Mucosa of stomach (tissue), 1 donor: ENCODE measurements around the gene XYLT1.

Experiments used
- H3K27me3 ChIP-seq: one replicate; pipeline ENCODE4 v1.7.0; 2013; ENCODE audit warnings: mild to moderate bottlenecking, low read length; ENCODE audit not compliant: control insufficient read depth, insufficient read depth
- H3K36me3 ChIP-seq: one replicate; pipeline ENCODE4 v1.7.0; 2013; ENCODE audit warnings: low read length; ENCODE audit not compliant: control insufficient read depth, insufficient read depth
- H3K4me1 ChIP-seq: one replicate; pipeline ENCODE4 v1.7.0; 2013; ENCODE audit warnings: mild to moderate bottlenecking, low read length; ENCODE audit not compliant: control insufficient read depth, insufficient read depth
- H3K4me3 ChIP-seq: one replicate; pipeline ENCODE4 v1.7.0; 2013; ENCODE audit warnings: low read length
- H3K9ac ChIP-seq: one replicate; pipeline ENCODE4 v1.7.0; 2013; ENCODE audit warnings: mild to moderate bottlenecking, low read length, moderate library complexity
- H3K9me3 ChIP-seq: one replicate; pipeline ENCODE4 v1.7.0; 2013; ENCODE audit warnings: mild to moderate bottlenecking, low read length, moderate library complexity; ENCODE audit not compliant: control insufficient read depth
- donor health status: Pancreatic carcinoma.

XYLT1 gene

DNA sequence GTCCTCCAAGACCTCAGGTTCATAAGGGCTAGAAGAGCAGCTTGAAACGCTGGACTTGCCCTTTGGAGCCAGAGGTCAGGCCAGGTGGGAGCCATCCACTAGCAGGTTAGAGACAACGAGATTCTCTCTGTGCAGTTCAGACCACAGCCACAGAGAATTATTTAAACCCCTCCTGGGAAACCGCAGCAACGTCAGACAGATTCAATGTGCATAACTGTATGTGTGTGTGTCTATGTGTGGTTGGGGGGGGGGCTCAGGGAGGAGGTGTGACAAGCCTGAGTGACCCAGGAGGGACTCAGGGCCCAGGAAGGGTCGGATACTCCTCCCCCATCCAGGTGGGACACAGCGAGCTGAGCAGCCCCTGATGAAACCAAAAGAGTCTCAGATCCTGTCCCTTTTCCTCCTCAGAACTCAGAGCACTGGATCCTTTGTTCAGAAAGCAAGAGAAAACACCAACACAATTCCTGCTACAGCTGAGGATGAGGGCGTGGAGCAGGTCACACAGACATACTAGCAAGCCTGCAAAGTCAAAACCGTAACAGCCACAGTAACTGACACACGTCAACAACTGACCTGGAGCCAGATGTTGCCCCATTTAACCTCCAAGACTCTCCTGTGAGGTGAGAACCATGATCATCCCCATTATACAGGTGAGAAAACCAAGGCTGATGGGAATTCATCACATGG is 66.8 kb downstream of the XYLT1 start:
- Histone ChIP-seq H3K4me1 (peaks cover 11% of the 10 kb centered on the region), H3K9me3 (no peaks in the 10 kb centered on the region), H3K4me3 (no peak overlapping the region), H3K27me3 (no peaks in the 10 kb centered on the region), H3K36me3 (no peaks in the 10 kb centered on the region), H3K9ac (no peak overlapping the region)

DNA sequence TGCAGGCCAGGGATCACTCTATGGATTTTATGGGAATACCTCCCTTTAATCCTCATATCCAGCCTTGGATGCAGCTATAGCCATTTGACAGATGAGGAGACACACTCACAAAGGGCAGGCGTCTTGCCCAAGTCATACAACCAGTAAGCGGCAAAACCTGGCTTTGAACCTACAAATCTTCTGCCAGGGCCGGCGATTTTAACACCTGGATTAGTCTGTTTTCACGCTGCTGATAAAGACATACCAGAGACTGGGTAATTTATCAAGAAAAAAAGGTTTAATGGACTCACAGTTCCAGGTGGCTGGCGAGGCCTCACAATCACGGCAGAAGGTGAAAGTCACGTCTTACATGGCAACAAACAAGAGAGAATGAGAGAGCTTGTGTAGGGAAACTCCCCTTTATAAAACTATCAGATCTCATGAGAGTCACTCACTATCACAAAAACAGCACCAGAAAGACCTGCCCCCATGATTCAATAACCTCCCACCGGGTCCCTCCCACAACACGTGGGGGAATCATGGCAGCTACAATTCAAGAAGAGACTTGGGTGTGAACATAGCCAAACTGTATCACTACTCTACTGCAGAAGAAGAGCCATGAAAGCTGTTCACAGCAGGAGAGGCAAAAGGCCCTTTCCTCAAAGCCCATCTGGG is 67.5 kb downstream of the XYLT1 start:
- no peaks in the 10 kb centered on the region for H3K36me3 ChIP-seq
- H3K27me3 ChIP-seq, result no peaks in the 10 kb centered on the region
- H3K4me3 ChIP-seq, result no peak overlapping the region
- H3K9me3 ChIP-seq, result no peaks in the 10 kb centered on the region
- peaks cover 13% of the 10 kb centered on the region for H3K4me1 ChIP-seq
- no peak overlapping the region for H3K9ac ChIP-seq

DNA sequence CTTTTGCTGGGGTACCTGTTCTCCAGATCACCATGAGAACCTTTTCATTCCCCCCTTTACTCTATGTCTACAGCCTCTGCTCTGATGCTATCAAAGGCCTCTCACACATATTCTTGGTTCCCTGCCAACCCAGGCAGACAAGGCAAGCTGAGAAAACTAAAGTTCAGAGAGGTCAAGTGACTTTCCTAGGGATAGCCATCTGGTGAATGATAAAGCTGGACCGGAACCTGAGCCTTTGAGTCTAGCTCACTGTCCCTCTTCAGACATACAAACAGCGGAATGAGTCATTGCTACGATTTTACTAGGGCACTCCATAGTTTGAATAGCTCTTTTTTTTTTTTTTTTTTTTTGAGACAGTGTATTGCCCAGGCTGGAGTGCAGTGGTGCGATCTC is 73.3 kb downstream of the XYLT1 start:
- H3K9ac ChIP-seq, result no peak overlapping the region
- H3K36me3 ChIP-seq, result no peaks in the 10 kb centered on the region
- H3K4me1 ChIP-seq, result peaks cover 44% of the 10 kb centered on the region
- no peak overlapping the region for H3K4me3 ChIP-seq
- H3K27me3 ChIP-seq, result no peaks in the 10 kb centered on the region
- no peaks in the 10 kb centered on the region for H3K9me3 ChIP-seq

DNA sequence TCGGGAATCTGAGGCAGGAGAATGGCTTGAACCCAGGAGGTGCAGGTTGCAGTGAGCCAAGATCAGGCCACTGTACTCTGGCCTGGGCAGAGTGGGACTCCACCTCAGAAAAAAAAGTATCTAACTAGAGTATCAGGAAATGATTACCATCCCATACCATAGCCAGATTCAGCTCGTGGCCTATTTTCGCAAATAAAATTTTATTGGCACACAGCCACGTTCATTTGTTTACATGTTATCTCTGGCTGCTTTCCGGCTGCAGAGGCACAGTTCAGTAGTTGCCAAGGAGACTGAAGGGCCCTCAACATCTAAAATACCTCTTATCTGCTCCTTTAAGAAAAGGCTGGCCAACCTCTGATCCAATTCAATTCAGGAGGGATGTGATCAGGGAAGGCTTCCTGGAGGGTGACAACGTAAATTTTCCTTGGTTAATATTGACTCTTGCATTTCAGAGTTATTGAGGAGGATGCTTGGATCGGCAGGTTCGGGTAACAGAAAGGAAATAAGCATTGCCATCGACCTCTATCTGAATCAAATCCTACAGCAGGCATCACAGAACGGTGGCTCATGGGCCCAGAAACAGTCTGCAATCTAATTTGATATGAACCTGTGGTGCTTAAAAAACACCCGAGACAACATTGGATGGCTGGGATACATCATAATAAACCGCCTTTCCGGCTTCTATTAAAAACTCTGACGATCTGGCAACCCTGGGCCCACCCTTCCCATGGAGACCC is 73.8 kb downstream of the XYLT1 start:
- Histone ChIP-seq H3K27me3 (no peaks in the 10 kb centered on the region), H3K36me3 (no peaks in the 10 kb centered on the region), H3K9ac (no peak overlapping the region), H3K4me1 (peaks cover 44% of the 10 kb centered on the region), H3K9me3 (no peaks in the 10 kb centered on the region), H3K4me3 (no peak overlapping the region)

DNA sequence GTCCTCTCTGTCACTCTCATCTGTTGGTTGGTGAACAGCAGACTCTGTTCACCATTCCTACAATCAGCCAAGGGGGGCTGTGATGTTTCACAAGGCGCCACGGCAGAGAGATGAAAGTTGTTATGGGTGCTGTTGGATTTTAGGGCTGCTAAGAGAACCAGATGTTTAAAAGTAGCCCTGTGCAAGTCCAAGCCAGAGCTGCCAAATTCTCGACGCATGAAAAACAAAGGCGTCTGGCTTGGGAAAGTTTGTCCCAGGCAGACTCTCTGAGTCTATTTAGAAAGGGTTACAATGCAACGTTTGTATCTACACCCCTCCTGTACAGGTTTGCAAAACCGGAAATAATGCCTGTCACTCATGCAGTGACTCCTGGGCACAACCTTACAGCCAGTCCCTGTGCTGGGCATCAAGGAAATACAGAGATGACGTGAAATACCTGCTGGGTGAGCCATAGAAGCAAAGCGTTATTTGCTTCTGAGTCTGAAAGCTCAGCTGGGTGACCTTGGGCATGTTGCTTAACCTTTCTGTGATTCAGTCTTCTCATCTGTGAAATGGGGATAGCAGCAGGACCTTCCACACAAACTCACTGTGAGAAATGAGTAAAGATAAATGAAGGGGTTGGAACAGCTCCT is 74.8 kb downstream of the XYLT1 start:
- no peaks in the 10 kb centered on the region for H3K36me3 ChIP-seq
- no peak overlapping the region for H3K4me3 ChIP-seq
- no peak overlapping the region for H3K9ac ChIP-seq
- H3K9me3 ChIP-seq, result no peaks in the 10 kb centered on the region
- H3K27me3 ChIP-seq, result no peaks in the 10 kb centered on the region
- H3K4me1 ChIP-seq, result peaks cover 44% of the 10 kb centered on the region

DNA sequence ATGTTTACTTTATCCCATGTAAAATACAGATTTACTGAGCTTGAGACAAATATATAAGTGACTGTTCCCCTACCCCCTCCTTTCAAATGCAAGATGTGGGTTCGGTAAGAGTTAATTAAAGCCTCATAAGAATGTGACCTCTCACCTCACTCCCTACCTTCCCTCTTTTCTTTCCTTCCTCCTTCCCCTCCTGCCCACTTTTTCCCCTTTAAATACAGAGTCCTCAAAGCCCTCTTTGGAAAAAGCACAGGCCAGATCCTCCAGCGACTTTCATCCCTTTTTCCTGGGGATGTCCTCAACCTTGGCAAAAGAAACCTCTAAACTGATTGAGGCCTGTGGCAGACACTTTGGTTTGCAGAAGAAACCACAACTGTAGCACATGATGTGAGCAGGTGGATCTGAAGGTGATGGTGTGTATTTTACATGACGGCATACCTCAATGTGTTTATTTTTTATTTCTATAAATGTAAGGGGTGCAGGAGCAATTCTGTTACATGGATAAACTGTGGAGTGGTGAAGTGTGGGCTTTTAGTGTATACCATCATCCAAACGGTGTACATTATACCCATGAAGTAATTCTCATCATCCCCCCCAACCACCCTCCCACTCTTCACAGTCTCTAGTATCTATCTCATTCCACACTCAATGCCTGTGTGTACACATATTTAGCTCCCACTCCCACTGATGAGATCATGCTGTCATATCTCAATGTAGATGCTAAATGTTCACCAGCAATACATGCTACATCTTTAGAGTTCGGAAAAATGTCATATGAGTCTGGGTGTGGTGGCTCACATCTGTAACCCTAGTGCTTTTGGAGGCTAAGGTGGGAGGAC is 77.7 kb downstream of the XYLT1 start:
- Histone ChIP-seq H3K4me1 (peaks cover 28% of the 10 kb centered on the region), H3K36me3 (no peaks in the 10 kb centered on the region), H3K4me3 (no peak overlapping the region), H3K9ac (no peak overlapping the region), H3K27me3 (no peaks in the 10 kb centered on the region), H3K9me3 (no peaks in the 10 kb centered on the region)

DNA sequence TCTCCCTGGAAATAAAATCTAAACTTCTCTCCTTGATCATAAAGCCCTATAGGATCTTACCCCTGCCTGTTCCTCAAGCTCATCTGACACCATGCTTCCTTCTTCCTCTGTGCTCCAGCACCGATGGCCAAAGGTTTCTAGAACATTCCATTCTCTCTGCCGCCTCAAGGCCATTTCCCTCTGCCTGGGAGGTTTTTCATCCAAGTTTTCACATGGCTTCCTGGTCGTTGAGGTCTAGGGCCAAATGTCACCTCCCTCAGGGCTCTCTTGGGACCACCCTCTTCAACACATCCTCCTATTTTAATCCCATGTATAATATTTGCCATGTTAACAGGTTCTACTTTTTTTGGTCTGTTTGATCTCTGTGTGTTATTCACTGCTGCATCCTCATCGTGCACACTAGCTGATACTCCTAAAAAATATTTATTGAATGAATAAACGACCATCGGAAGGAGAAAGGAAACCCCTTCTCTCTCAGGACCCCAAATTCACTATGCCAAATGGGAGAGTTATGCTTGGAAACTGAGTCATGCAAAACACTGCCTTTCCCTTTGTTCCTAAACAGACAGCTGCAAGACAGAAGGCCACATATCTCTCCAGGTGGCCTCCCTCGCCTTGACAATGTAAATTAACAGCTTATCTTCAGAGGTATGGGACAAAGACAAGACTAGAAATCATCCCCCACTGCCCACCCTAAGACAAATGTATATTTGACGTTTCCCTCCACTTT is 78.5 kb downstream of the XYLT1 start:
- Histone ChIP-seq H3K4me3 (no peak overlapping the region), H3K36me3 (no peaks in the 10 kb centered on the region), H3K9me3 (no peaks in the 10 kb centered on the region), H3K27me3 (no peaks in the 10 kb centered on the region), H3K9ac (no peak overlapping the region), H3K4me1 (peaks cover 20% of the 10 kb centered on the region)

DNA sequence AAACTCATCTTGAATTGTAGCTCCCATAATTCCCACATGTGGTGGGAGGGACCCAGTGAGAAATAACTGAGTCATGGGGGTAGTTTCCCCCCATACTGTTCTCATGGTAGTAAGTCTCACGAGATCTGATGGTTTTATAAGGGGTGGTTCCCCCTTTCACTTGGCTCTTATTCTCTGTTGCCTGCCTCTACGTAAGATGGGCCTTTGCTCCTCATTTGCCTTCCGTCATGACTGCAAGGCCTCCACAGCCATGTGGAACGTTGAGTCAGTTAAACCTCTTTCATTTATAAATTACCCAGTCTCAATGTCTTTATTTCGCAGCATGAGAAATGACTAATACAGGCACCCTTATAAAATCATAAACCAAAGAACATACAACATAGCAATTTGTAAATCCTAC is 79.0 kb downstream of the XYLT1 start:
- no peaks in the 10 kb centered on the region for H3K36me3 ChIP-seq
- H3K4me3 ChIP-seq, result no peak overlapping the region
- H3K4me1 ChIP-seq, result peaks cover 15% of the 10 kb centered on the region

DNA sequence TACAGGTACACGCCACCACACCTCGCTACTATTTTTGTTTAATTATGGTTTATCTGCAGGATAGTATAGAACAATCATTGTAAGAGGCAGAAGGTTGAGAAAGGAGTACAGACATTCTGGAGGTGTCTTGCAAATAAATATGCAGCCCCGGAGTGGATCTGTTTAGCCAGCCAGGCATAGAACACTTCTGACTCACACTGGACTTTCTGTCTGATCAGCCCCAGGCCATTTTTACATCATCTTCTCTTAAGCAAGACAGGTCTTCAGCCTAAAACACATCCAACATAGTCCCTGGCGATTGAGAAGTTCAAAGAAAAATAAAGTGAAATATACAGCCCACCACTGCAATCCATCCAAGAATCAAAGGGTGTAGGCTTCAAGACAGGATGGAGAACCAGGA is 81.4 kb downstream of the XYLT1 start:
- peaks cover 4% of the 10 kb centered on the region for H3K4me1 ChIP-seq
- H3K27me3 ChIP-seq, result no peaks in the 10 kb centered on the region
- H3K36me3 ChIP-seq, result no peaks in the 10 kb centered on the region
- no peak overlapping the region for H3K9ac ChIP-seq
- no peak overlapping the region for H3K4me3 ChIP-seq
- H3K9me3 ChIP-seq, result no peaks in the 10 kb centered on the region

More for the DNA sequence above, 79.0 kb downstream of the XYLT1 start:
- H3K27me3 ChIP-seq, result no peaks in the 10 kb centered on the region
- no peaks in the 10 kb centered on the region for H3K9me3 ChIP-seq
- H3K9ac ChIP-seq, result no peak overlapping the region

DNA sequence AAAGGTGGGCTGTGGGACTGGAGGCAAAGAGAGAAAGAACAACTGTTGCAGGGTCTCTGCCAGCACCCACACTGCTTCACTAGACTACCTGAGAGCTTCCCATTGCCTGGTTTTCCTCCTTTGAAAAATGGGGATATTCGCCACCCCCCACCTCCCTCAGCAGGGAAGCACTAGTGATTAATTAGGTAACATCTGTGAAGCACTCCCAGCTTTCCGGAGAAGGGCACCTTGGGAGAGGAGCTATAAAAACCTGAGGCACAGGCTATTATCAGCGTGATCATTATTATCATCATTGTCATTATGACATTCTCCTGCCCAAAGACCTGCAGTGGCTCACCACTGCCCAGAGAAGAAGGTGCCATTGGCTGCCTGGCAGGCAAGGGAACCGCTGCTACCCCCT is 83.5 kb downstream of the XYLT1 start:
- no peaks in the 10 kb centered on the region for H3K36me3 ChIP-seq
- no peak overlapping the region for H3K4me3 ChIP-seq
- peaks cover 15% of the 10 kb centered on the region for H3K4me1 ChIP-seq
- no peaks in the 10 kb centered on the region for H3K27me3 ChIP-seq
- H3K9ac ChIP-seq, result no peak overlapping the region
- H3K9me3 ChIP-seq, result no peaks in the 10 kb centered on the region

DNA sequence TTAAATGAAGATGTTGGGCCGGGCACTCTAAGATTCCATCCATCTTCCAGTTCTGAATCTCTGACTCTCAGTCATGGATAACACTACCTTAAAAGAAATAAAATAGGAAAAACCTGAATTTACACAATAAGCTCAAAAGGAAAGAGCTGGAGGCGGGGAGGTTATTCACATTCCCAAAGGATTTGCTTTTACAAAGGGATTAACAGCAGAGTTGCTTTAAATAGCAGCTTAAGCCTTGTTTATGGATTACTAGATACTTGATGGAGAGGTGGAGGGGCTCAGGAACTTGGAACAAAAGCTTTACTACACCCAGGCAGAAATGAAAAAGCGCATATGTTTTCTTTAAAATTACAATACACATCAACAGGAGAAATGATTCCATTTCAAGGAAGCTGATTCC is 84.5 kb downstream of the XYLT1 start:
- H3K4me1 ChIP-seq, result peaks cover 15% of the 10 kb centered on the region
- no peaks in the 10 kb centered on the region for H3K36me3 ChIP-seq
- H3K27me3 ChIP-seq, result no peaks in the 10 kb centered on the region
- no peak overlapping the region for H3K4me3 ChIP-seq
- no peaks in the 10 kb centered on the region for H3K9me3 ChIP-seq
- no peak overlapping the region for H3K9ac ChIP-seq
